H1 (cell line): ENCODE data around the gene RGS6.

Experiments
- POLR2A ChIP-seq, 2 experiments: IDR thresholded peaks; 1 replicate in 1 of 2; 2 replicates in 1 of 2; pipeline ENCODE4 v1.6.1; 2011; ENCODE audit warnings: low read depth in 2 of 2, low read length in 2 of 2, mild to moderate bottlenecking in 2 of 2; ENCODE audit errors: control extremely low read depth in 1 of 2
- TF ChIP-seq, protein P1 (sequence below): fragments of 300-600 bp; sonication (generic); IDR thresholded peaks from 2 replicates; pipeline ENCODE4 v1.7.1; 2012; ENCODE audit warnings: low read length, moderate library complexity, mild to moderate bottlenecking, inconsistent platforms; ENCODE audit not compliant: insufficient replicate concordance

DNA sequence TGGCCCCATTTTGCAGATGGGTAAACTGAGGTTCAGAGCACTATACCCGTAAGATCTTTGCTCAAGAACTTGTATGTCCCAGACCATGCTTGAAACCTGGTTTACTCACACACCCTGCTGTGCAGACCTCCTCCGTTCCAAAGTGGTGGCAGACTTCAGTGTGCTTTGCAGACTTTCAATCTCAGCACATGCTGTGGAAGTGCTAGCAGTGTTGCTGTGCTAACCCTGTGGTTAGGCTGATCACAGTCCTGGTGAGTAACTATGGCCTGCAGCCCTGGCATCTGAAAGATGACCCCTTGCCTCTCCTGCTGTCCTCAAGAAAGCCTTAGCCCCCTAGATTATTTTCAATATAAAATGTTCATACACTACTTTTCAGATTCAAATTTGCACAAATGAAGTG, 511.0 kb downstream of the RGS6 start:
- TF ChIP-seq, protein P1, sequence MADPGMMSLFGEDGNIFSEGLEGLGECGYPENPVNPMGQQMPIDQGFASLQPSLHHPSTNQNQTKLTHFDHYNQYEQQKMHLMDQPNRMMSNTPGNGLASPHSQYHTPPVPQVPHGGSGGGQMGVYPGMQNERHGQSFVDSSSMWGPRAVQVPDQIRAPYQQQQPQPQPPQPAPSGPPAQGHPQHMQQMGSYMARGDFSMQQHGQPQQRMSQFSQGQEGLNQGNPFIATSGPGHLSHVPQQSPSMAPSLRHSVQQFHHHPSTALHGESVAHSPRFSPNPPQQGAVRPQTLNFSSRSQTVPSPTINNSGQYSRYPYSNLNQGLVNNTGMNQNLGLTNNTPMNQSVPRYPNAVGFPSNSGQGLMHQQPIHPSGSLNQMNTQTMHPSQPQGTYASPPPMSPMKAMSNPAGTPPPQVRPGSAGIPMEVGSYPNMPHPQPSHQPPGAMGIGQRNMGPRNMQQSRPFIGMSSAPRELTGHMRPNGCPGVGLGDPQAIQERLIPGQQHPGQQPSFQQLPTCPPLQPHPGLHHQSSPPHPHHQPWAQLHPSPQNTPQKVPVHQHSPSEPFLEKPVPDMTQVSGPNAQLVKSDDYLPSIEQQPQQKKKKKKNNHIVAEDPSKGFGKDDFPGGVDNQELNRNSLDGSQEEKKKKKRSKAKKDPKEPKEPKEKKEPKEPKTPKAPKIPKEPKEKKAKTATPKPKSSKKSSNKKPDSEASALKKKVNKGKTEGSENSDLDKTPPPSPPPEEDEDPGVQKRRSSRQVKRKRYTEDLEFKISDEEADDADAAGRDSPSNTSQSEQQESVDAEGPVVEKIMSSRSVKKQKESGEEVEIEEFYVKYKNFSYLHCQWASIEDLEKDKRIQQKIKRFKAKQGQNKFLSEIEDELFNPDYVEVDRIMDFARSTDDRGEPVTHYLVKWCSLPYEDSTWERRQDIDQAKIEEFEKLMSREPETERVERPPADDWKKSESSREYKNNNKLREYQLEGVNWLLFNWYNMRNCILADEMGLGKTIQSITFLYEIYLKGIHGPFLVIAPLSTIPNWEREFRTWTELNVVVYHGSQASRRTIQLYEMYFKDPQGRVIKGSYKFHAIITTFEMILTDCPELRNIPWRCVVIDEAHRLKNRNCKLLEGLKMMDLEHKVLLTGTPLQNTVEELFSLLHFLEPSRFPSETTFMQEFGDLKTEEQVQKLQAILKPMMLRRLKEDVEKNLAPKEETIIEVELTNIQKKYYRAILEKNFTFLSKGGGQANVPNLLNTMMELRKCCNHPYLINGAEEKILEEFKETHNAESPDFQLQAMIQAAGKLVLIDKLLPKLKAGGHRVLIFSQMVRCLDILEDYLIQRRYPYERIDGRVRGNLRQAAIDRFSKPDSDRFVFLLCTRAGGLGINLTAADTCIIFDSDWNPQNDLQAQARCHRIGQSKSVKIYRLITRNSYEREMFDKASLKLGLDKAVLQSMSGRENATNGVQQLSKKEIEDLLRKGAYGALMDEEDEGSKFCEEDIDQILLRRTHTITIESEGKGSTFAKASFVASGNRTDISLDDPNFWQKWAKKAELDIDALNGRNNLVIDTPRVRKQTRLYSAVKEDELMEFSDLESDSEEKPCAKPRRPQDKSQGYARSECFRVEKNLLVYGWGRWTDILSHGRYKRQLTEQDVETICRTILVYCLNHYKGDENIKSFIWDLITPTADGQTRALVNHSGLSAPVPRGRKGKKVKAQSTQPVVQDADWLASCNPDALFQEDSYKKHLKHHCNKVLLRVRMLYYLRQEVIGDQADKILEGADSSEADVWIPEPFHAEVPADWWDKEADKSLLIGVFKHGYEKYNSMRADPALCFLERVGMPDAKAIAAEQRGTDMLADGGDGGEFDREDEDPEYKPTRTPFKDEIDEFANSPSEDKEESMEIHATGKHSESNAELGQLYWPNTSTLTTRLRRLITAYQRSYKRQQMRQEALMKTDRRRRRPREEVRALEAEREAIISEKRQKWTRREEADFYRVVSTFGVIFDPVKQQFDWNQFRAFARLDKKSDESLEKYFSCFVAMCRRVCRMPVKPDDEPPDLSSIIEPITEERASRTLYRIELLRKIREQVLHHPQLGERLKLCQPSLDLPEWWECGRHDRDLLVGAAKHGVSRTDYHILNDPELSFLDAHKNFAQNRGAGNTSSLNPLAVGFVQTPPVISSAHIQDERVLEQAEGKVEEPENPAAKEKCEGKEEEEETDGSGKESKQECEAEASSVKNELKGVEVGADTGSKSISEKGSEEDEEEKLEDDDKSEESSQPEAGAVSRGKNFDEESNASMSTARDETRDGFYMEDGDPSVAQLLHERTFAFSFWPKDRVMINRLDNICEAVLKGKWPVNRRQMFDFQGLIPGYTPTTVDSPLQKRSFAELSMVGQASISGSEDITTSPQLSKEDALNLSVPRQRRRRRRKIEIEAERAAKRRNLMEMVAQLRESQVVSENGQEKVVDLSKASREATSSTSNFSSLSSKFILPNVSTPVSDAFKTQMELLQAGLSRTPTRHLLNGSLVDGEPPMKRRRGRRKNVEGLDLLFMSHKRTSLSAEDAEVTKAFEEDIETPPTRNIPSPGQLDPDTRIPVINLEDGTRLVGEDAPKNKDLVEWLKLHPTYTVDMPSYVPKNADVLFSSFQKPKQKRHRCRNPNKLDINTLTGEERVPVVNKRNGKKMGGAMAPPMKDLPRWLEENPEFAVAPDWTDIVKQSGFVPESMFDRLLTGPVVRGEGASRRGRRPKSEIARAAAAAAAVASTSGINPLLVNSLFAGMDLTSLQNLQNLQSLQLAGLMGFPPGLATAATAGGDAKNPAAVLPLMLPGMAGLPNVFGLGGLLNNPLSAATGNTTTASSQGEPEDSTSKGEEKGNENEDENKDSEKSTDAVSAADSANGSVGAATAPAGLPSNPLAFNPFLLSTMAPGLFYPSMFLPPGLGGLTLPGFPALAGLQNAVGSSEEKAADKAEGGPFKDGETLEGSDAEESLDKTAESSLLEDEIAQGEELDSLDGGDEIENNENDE: no peak
- no peak for TF ChIP-seq POLR2A (IDR thresholded peaks at IDR 0.05; ENCODE audit: control extremely low read depth in 1 of 2, low read depth in 2 of 2, low read length in 2 of 2)
